Regular cardiac myocyte (primary cell): ENCODE measurements around the gene RPL11. TPM values are rescaled to one million over a fixed set of nuclear protein-coding genes. Genes with fewer than 3 reads are reported as not detected.

Experiments
- total RNA-seq: library from RNA; depleted of rRNA; stranded (reverse); fragments of >200 nt; gene quantifications from 2 replicates; pipeline ENCODE4 v1.2.3, GENCODE V29; 2014

The RPL11 gene
- 992 and 1,142 TPM in 2 replicates for total RNA-seq

DNA sequence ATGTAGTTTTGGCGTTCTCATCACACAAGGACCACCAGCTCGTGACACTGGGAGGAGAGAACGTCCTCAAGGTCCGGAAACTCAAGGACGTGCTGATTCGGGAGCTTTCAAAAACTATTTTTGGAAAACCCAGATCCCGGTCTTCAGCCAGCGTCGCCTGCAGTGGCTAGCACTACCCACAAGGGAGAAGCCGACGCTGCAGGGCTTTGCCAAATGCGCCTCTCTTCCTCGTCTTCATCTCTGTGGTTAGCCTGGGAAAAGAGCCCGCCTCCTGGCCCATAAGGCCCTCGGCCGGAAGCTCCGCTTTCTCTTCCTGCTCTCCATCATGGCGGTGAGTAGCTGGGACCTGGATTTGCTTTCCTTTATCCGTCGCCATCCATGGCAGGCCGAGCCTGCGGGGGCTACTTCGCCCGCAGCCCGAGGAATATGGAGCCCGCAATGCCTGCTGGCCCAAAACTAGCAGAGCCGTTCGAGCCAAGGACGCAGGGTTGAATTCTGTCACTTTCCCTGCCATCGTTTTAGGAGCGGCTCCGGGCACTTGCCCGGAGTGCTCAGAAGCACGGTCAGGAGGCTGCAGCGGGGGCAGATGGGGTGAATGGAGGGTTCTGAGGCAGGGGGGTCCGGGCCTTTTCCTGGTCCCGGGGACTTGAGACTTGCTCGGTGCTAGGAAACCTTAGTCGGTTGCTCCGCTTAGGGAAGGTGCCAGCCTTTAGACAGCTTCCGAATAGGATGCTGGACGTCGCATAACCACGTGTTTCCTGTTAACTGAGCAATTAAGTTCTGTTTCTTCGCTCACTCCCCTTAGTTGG lies at the start of gene RPL11:
Gene RPL11, plus strand, starts transcription at position 308 of the 809 bp plus-strand sequence. Its CDS starts 18 bp downstream, at position 326.

DNA sequence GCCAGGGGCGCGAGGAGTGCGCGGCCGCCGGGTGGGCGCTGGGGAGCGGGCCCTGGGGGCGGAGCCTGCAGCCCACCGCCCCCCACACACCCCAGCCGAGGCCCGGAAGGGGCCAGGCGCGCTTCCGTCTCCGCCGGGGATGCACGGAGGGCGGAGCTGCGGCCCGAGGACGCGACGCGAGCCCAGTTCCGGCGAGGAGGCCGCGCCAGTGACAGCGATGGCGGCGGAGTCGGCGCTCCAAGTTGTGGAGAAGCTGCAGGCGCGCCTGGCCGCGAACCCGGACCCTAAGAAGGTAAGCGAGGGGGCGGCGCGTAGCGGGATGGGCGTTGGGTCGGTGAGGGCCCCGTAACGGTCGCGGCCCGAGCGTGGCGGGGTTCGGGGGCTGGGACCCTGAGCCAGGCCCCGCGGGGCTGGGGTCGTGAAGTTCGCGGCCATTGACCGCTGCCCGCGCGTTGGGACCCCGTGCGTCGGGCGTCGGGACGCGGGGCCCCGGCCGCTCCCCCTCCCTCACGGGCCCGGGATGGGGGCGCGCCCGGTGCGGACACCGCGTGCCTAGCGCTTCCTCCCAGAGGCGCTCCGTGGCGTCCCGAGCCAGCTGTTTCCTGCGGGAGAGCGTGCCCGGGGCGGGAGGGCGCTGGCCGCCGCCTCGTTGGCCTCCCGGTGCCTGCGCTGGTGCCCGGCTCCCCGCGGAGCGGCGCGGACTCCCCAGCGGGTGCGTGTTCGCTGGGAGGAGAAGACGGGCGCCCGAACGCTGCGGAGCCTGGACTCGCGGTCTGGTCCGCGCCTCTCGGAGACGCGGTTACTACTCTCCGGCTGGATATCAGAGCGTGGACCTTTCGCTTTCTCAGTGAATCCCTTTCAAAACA lies 51.9 kb downstream of the RPL11 start, which contains the start of gene ELOA:
Gene ELOA, plus strand, starts transcription at position 185 of the 866 bp plus-strand sequence. Its CDS starts 33 bp downstream, at position 218.

Other genes with a start within 250 kb of the RPL11 start
- 10.5 and 32.1 TPM in 2 replicates for gene ASAP3, start 207.6 kb upstream of the RPL11 start, total RNA-seq
- gene E2F2, start 160.6 kb upstream of the RPL11 start, total RNA-seq: under 0.01 and 1.3 TPM in 2 replicates
- gene ID3, start 132.3 kb upstream of the RPL11 start, total RNA-seq: 289 and 387 TPM in 2 replicates
- gene ELOA, start 51.7 kb downstream of the RPL11 start, total RNA-seq: 21.1 and 46.4 TPM in 2 replicates
- 33.3 and 45.8 TPM in 2 replicates for gene PITHD1, start 86.6 kb downstream of the RPL11 start, total RNA-seq
- gene LYPLA2, start 99.3 kb downstream of the RPL11 start, total RNA-seq: 29.3 and 52.0 TPM in 2 replicates
- 16.6 and 36.0 TPM in 2 replicates for gene GALE, start 108.9 kb downstream of the RPL11 start, total RNA-seq
- 42.2 and 63.4 TPM in 2 replicates for gene HMGCL, start 133.6 kb downstream of the RPL11 start, total RNA-seq
- gene FUCA1, start 176.5 kb downstream of the RPL11 start, total RNA-seq: 7.3 and 34.4 TPM in 2 replicates
- gene CNR2, start 221.6 kb downstream of the RPL11 start, total RNA-seq: not detected in 2 replicates